Measurements from ENCODE around the gene ZSWIM1. TPM values are rescaled to one million over a fixed set of nuclear protein-coding genes. Genes with fewer than 3 reads are reported as not detected.

Gene ZSWIM1
- total RNA-seq, 1 donor from 2014 or later: 12.0 TPM

DNA sequence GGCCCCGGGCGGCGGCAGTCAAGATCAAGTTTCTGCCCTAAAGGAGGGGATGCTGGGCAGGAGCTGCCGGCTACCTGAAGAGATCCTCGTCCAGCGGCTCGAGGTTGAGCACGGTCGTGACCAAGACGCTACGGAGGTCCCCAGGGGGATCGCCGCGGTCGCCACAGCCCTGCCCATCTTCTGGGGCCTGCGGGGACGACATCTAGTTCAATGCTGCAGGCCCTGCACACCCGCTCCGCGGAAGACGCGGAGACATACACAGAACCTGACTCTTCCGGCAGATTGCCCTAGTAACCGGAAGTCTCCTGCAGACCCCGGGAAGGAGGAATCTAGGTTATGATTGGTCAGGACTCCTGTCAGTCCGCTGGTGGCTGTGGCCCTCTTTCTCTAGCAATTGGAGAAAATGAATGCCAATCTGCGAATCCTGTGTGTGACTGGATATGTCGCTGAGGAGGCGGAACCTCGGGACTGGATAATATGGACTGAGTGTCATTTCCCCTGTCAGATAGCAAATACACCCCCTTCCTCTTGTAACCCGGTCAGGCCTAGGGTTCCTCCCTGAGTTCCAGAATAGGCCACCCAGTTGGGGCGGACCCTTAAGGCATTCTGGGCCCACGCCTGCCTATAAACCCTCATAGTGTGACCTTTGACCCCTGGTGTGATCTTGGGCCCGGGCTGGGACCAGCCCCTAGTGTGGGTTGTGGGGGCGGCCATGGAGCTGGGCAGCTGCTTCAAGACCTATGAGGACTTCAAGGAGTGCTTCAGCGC lies 23.7 kb upstream of the ZSWIM1 start, which contains the start of the genes ACOT8 and ZSWIM3:
TSS of gene ACOT8 (minus strand) at position 279 of the 768 bp plus-strand sequence. CDS start at position 202, 77 bp downstream.
TSS of gene ZSWIM3 (plus strand) at position 501 of the 768 bp plus-strand sequence. CDS start at position 713, 212 bp downstream.
- Mint-ChIP-seq H3K4me1 (peaks cover 34% of the 10 kb centered on the region), H3K27me3 (ENCODE audit: low read depth) (no peaks in the 10 kb centered on the region), H3K36me3 (peaks cover 4% of the 10 kb centered on the region), H3K4me3 (peak within 1 kb of the TSS; percentile 93), H3K9me3 (no peaks in the 10 kb centered on the region), H3K27ac (peak within 1 kb of the TSS; percentile 88)
- no peak for TF ChIP-seq CTCF (IDR thresholded peaks at IDR 0.05; ENCODE audit: unreplicated experiment)
- peak; percentile 90 to 93 for DNase-seq (ENCODE audit: low spot score in 2 of 2, unreplicated experiment in 2 of 2)

DNA sequence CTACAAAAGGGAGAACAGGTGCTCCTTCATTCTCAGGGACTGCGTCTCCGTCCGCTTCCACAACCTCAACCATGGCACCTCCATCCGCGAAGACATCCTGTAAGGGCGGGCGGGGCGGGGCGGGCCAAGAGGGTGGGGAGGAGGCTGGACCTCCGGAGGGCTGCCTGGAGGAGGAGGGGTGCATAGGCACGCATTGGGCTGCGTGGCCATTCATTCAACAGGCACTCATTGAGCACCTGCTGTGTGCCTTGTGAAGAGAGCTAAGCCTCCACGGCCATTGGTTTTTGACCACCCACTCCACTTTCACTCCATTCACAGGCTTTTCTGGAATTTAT lies 23.2 kb upstream of the ZSWIM1 start:
- DNase-seq (ENCODE audit: low spot score in 2 of 2, unreplicated experiment in 2 of 2): no peak
- no peaks in the 10 kb centered on the region for H3K27me3 Mint-ChIP-seq (ENCODE audit: low read depth)
- TF ChIP-seq CTCF (IDR thresholded peaks at IDR 0.05; ENCODE audit: unreplicated experiment): no peak

GRCh38 chr20:45859916-45860315 lies 21.1 kb upstream of the ZSWIM1 start:
- no peaks in the 10 kb centered on the region for H3K9me3 Mint-ChIP-seq
- H3K36me3 Mint-ChIP-seq: no peaks in the 10 kb centered on the region
- no peaks in the 10 kb centered on the region for H3K27me3 Mint-ChIP-seq (ENCODE audit: low read depth)
- H3K4me1 Mint-ChIP-seq: peaks cover 34% of the 10 kb centered on the region
- no peak overlapping the region for H3K4me3 Mint-ChIP-seq
- no peak for TF ChIP-seq CTCF (IDR thresholded peaks at IDR 0.05; ENCODE audit: unreplicated experiment)
- no peak overlapping the region for H3K27ac Mint-ChIP-seq
- DNase-seq (ENCODE audit: low spot score in 2 of 2, unreplicated experiment in 2 of 2): no peak

More for the DNA sequence above, 23.2 kb upstream of the ZSWIM1 start:
- Mint-ChIP-seq H3K9me3 (no peaks in the 10 kb centered on the region), H3K4me1 (peaks cover 34% of the 10 kb centered on the region), H3K36me3 (peaks cover 2% of the 10 kb centered on the region), H3K4me3 (peak overlapping the region; percentile 93), H3K27ac (peak overlapping the region; percentile 88)

- no peaks in the 10 kb centered on the region for H3K27me3 Mint-ChIP-seq (ENCODE audit: low read depth)
- H3K27ac Mint-ChIP-seq: no peak overlapping the region
- no peak for DNase-seq (ENCODE audit: low spot score in 2 of 2, unreplicated experiment in 2 of 2)
- no peaks in the 10 kb centered on the region for H3K36me3 Mint-ChIP-seq
- peaks cover 34% of the 10 kb centered on the region for H3K4me1 Mint-ChIP-seq
- no peak overlapping the region for H3K4me3 Mint-ChIP-seq
- TF ChIP-seq CTCF (IDR thresholded peaks at IDR 0.05; ENCODE audit: unreplicated experiment): no peak
- H3K9me3 Mint-ChIP-seq: no peaks in the 10 kb centered on the region
Observed at GRCh38 chr20:45860560-45861220, 20.3 kb upstream of the ZSWIM1 start.

GRCh38 chr20:45861221-45862075 lies 19.6 kb upstream of the ZSWIM1 start:
- Mint-ChIP-seq H3K4me3 (no peak overlapping the region), H3K4me1 (peaks cover 28% of the 10 kb centered on the region), H3K27ac (peak overlapping the region; percentile 43), H3K9me3 (no peaks in the 10 kb centered on the region), H3K36me3 (no peaks in the 10 kb centered on the region), H3K27me3 (ENCODE audit: low read depth) (no peaks in the 10 kb centered on the region)
- no peak for DNase-seq (ENCODE audit: low spot score in 2 of 2, unreplicated experiment in 2 of 2)
- no peak for TF ChIP-seq CTCF (IDR thresholded peaks at IDR 0.05; ENCODE audit: unreplicated experiment)

Data from mesothelial cell of epicardium (in vitro differentiated cells).